OCI-LY3 (cell line): ENCODE measurements around the gene HS3ST3A1.

Experiments used
- CTCF ChIP-seq: fragments of 200-600, 300-600 bp; sonication (generic); IDR thresholded peaks from 2 replicates; pipeline ENCODE4 v1.5.1; 2014; ENCODE audit warnings: antibody characterized with exemption, low read length, low read depth
- EZH2phosphoT487 ChIP-seq: fragments of 200-600 bp; shearing (Covaris generic); IDR thresholded peaks from 2 replicates; pipeline ENCODE4 v1.6.1; 2018; ENCODE audit warnings: antibody characterized with exemption, mixed run types, low read depth

- no peak for TF ChIP-seq CTCF
- no peak for TF ChIP-seq EZH2phosphoT487
Measured at GRCh38 chr17:13575466-13575865, 26.3 kb downstream of the HS3ST3A1 start.
